ENCODE data around the gene OR11A1.

Gene OR11A1

DNA sequence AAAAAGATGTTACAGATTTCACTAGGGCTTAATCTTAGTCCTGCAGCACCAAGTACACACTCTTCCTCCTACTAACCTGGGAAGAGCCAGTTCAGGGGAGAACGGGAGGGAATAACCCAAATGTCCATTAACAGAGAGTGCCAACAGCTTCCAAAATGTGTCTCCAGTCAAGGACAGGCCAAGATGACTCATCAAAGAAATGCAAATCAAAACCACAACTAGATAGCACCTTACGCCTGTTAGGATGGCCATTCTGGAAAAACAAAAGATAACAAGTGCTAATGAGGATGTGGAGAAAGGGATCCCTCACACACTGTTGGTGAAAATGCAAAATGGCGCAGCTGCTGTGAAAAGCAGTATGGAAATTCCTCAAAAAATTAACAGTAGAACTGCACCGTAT is 34.7 kb upstream of the OR11A1 start:
- POLR2A ChIA-PET (ENCODE audit: low non-redundant PET): no interaction called here
- no peak for DNase-seq (ENCODE audit: low spot score)
- CTCF ChIA-PET: no interaction called here
- no peak overlapping the region for H3K27ac ChIP-seq
- TF ChIP-seq CTCF (conservative IDR thresholded peaks at IDR 0.05; ENCODE audit: low read depth): no peak

GRCh38 chr6:29490552-29490951 is 33.7 kb upstream of the OR11A1 start:
- POLR2A ChIA-PET (ENCODE audit: low non-redundant PET): no interaction called here
- TF ChIP-seq CTCF (conservative IDR thresholded peaks at IDR 0.05; ENCODE audit: low read depth): no peak
- no peak overlapping the region for H3K27ac ChIP-seq
- CTCF ChIA-PET: no interaction called here
- DNase-seq (ENCODE audit: low spot score): no peak

DNA sequence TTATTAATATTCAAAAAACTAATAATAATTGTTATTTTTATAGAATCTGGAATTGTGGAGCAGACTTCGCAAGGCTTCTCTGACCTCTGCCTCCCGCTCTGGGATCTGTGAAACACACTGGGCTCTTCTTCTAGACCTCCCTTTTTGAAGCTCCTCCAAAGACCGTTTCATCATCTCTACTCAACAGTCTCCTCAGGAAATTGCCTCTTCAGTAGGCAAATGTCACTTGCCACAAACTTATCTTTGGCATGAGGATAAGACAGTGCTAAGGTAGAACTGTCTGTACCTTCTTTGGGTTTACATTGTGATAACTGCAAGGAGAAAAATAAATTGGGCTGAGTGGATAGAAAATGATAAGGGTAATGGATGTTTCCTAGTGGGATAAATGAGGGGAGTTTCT is 33.2 kb upstream of the OR11A1 start:
- H3K27ac ChIP-seq: no peak overlapping the region
- no peak for TF ChIP-seq CTCF (conservative IDR thresholded peaks at IDR 0.05; ENCODE audit: low read depth)
- DNase-seq (ENCODE audit: low spot score): no peak
- CTCF ChIA-PET: no interaction called here
- POLR2A ChIA-PET (ENCODE audit: low non-redundant PET): no interaction called here

- no peak overlapping the region for H3K27ac ChIP-seq
- DNase-seq (ENCODE audit: low spot score): no peak
- CTCF ChIA-PET: no interaction called here
Measured at GRCh38 chr6:29489286-29489685, 32.4 kb upstream of the OR11A1 start.

GRCh38 chr6:29488874-29489273 is 32.0 kb upstream of the OR11A1 start:
- no peak for TF ChIP-seq CTCF (conservative IDR thresholded peaks at IDR 0.05; ENCODE audit: low read depth)
- ChIA-PET CTCF (no interaction called here), POLR2A (ENCODE audit: low non-redundant PET) (no interaction called here)
- H3K27ac ChIP-seq: no peak overlapping the region
- DNase-seq (ENCODE audit: low spot score): no peak

More at GRCh38 chr6:29489286-29489685, 32.4 kb upstream of the OR11A1 start:
- POLR2A ChIA-PET (ENCODE audit: low non-redundant PET): no interaction called here
- no peak for TF ChIP-seq CTCF (conservative IDR thresholded peaks at IDR 0.05; ENCODE audit: low read depth)

- ChIA-PET CTCF (no interaction called here), POLR2A (ENCODE audit: low non-redundant PET) (no interaction called here)
- TF ChIP-seq CTCF (conservative IDR thresholded peaks at IDR 0.05; ENCODE audit: low read depth): no peak
- H3K27ac ChIP-seq: no peak within 1 kb of the TSS
- no peak for DNase-seq (ENCODE audit: low spot score)
Measured at GRCh38 chr6:29487660-29488059, 30.8 kb upstream of the OR11A1 start, which contains the start of gene MAS1L. MAS1L (minus strand) TSS chr6:29487956; CDS start chr6:29487902, 54 bp downstream.

- POLR2A ChIA-PET (ENCODE audit: low non-redundant PET): no interaction called here
- CTCF ChIA-PET: no interaction called here
- no peak for DNase-seq (ENCODE audit: low spot score)
- TF ChIP-seq CTCF (conservative IDR thresholded peaks at IDR 0.05; ENCODE audit: low read depth): no peak
- H3K27ac ChIP-seq: no peak overlapping the region
Measured at GRCh38 chr6:29487131-29487530, 30.3 kb upstream of the OR11A1 start.

Measured in RWPE1 (cell line).